ENCODE data around the gene SMTNL2.

DNA sequence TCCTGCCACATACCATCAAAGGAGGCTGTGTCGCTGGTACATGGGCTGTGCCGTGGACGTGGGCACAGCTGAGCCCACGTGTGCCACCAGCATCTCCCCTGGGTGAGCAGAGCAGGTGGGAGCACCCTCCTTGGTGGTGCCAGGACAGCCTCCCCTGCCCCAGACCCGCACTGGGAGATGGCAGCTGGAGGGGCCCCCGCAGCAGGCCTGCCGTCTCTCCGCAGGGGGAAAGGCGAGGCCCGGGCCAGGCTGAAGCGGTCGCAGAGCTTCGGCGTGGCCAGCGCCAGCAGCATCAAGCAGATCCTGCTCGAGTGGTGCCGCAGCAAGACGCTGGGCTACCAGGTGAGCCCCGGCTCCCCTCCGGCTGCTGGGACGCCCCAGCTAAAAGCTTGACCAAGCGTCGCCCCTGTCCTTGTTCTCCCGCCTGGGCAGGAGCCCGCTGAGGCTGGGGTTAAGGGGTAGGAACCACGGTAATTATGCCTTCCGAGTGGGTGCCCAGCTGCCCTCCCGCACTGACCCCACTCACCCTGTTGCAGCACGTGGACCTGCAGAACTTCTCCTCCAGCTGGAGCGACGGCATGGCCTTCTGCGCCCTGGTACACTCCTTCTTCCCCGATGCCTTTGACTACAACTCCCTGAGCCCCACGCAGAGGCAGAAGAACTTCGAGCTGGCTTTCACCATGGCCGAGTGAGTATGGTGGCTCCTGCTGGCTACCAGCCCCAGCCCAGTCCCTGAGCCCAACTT lies 12.5 kb downstream of the SMTNL2 start:
- TF ChIP-seq, protein P1, sequence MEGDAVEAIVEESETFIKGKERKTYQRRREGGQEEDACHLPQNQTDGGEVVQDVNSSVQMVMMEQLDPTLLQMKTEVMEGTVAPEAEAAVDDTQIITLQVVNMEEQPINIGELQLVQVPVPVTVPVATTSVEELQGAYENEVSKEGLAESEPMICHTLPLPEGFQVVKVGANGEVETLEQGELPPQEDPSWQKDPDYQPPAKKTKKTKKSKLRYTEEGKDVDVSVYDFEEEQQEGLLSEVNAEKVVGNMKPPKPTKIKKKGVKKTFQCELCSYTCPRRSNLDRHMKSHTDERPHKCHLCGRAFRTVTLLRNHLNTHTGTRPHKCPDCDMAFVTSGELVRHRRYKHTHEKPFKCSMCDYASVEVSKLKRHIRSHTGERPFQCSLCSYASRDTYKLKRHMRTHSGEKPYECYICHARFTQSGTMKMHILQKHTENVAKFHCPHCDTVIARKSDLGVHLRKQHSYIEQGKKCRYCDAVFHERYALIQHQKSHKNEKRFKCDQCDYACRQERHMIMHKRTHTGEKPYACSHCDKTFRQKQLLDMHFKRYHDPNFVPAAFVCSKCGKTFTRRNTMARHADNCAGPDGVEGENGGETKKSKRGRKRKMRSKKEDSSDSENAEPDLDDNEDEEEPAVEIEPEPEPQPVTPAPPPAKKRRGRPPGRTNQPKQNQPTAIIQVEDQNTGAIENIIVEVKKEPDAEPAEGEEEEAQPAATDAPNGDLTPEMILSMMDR (IDR thresholded peaks at IDR 0.05; ENCODE audit: poor library complexity) = no peak
- no peak for TF ChIP-seq EZH2 (IDR thresholded peaks at IDR 0.05; ENCODE audit: borderline replicate concordance)
- TF ChIP-seq EZH2phosphoT487 (IDR thresholded peaks at IDR 0.05; ENCODE audit: low read depth, severe bottlenecking, unreplicated experiment) = no peak
